ENCODE results near the gene ZBTB20. TPM values are rescaled to one million over a fixed set of nuclear protein-coding genes. Genes with fewer than 3 reads are reported as not detected.

The ZBTB20 gene
- total and polyA plus RNA-seq, 2 donors (not counting 1 experiment from before 2014, with no cell fraction given) = 4.0 to 22.5 TPM

GRCh38 chr3:114394551-114394950 lies 752.5 kb downstream of the ZBTB20 start:
- Histone ChIP-seq H3K4me3 (replicated peaks in 1 of 4; ENCODE audit: control extremely low read depth in 1 of 4, insufficient read depth in 1 of 4, low read depth in 3 of 4, low read length in 4 of 4) (no peak overlapping the region), H2AFZ (ENCODE audit: low read length) (no peak overlapping the region), H3K27me3 (ENCODE audit: control insufficient read depth, insufficient read depth, low read length) (no peaks in the 10 kb centered on the region), H3K9me3 (ENCODE audit: control insufficient read depth, insufficient read depth, low read depth, low read length) (no peaks in the 10 kb centered on the region), H3K4me2 (ENCODE audit: extremely low read depth, insufficient read depth, low read length) (no peak overlapping the region), H3K4me1 (ENCODE audit: control insufficient read depth, extremely low read depth, insufficient read depth, low read length) (no peaks in the 10 kb centered on the region), H3K79me2 (ENCODE audit: control insufficient read depth, insufficient read depth, low read length) (no peaks in the 10 kb centered on the region), H3K36me3 (ENCODE audit: control insufficient read depth, insufficient read depth, low read length) (no peaks in the 10 kb centered on the region), H3K9ac (ENCODE audit: insufficient read depth, low read length) (no peak overlapping the region), H3K27ac (ENCODE audit: insufficient read depth, low read length) (no peak overlapping the region), H4K20me1 (ENCODE audit: control insufficient read depth, extremely low read depth, insufficient read depth, low read length) (no peaks in the 10 kb centered on the region)
- DNase-seq (ENCODE audit: low read depth in 2 of 2) = no peak
- TF ChIP-seq CTCF (conservative IDR thresholded peaks at IDR 0.05 in 1 of 2, IDR thresholded peaks at IDR 0.05 in 1 of 2; ENCODE audit: low read depth in 1 of 2, low read length in 2 of 2) (no peak), EZH2 (IDR thresholded peaks at IDR 0.05; ENCODE audit: low read length, missing control alignments) (no peak)

DNA sequence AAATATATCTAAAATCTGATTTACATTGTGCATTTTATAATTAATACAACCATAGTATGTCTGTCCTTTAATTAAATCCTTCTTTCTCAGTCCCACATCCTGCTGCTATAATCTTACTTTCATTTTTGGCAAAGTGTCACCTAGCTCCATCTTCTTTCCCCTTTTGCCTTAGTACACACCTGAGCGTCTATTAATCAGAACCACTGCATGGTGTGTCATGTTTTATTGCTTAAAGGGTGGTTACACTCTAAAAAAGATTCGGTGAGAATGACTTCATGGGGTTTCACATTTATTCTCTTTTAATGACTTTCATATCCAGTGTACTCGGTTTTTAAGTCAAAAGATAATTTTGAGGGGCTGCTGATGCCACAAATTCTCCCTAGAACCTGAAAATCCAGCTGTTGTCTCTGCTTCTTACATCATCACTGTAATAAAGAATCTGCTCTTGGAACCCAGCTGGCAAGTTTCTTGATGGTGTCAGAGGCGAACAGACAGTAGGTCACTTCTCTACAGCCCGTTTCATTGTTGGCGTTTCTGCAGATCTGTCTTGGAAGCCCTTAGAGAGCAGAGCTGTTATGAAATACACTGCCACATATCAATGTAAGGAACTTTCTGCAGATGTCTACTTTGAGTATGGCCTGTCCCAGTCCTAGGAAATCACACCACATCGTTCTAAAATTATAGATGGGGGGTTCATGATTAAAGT lies 753.6 kb downstream of the ZBTB20 start:
- no peaks in the 10 kb centered on the region for H3K27me3 ChIP-seq (ENCODE audit: control insufficient read depth, insufficient read depth, low read length)
- no peak overlapping the region for H3K4me2 ChIP-seq (ENCODE audit: extremely low read depth, insufficient read depth, low read length)
- no peaks in the 10 kb centered on the region for H4K20me1 ChIP-seq (ENCODE audit: control insufficient read depth, extremely low read depth, insufficient read depth, low read length)
- DNase-seq (ENCODE audit: low read depth in 2 of 2) = no peak
- no peaks in the 10 kb centered on the region for H3K79me2 ChIP-seq (ENCODE audit: control insufficient read depth, insufficient read depth, low read length)
- no peaks in the 10 kb centered on the region for H3K4me1 ChIP-seq (ENCODE audit: control insufficient read depth, extremely low read depth, insufficient read depth, low read length)
- H3K36me3 ChIP-seq (ENCODE audit: control insufficient read depth, insufficient read depth, low read length) = no peaks in the 10 kb centered on the region
- no peak overlapping the region for H2AFZ ChIP-seq (ENCODE audit: low read length)
- H3K9me3 ChIP-seq (ENCODE audit: control insufficient read depth, insufficient read depth, low read depth, low read length) = no peaks in the 10 kb centered on the region
- no peak overlapping the region for H3K27ac ChIP-seq (ENCODE audit: insufficient read depth, low read length)
- TF ChIP-seq EZH2 (IDR thresholded peaks at IDR 0.05; ENCODE audit: low read length, missing control alignments) (no peak), CTCF (conservative IDR thresholded peaks at IDR 0.05 in 1 of 2, IDR thresholded peaks at IDR 0.05 in 1 of 2; ENCODE audit: low read depth in 1 of 2, low read length in 2 of 2) (no peak)
- no peak overlapping the region for H3K4me3 ChIP-seq (replicated peaks in 1 of 4; ENCODE audit: control extremely low read depth in 1 of 4, insufficient read depth in 1 of 4, low read depth in 3 of 4, low read length in 4 of 4)
- no peak overlapping the region for H3K9ac ChIP-seq (ENCODE audit: insufficient read depth, low read length)

DNA sequence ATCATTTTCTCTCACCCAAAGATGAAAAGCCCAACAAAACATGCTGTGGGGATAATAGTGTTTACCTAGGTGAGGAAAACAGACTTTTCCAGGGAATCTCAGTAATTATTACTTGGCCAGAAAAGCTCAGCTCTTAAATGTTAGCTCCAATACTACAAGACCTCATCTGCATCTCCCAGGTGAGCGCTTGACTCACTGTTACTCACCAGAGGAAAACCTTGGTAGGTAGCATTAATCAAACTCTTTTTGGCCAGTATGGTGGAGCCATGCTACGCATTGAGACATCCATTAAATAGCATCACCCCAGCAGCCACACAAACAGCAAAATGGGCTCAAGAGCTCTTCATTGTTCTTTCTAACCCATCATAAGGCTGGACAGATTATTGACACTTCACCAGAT lies 754.3 kb downstream of the ZBTB20 start:
- DNase-seq (ENCODE audit: low read depth in 2 of 2) = no peak
- Histone ChIP-seq H3K9me3 (ENCODE audit: control insufficient read depth, insufficient read depth, low read depth, low read length) (no peaks in the 10 kb centered on the region), H3K27ac (ENCODE audit: insufficient read depth, low read length) (no peak overlapping the region), H3K36me3 (ENCODE audit: control insufficient read depth, insufficient read depth, low read length) (no peaks in the 10 kb centered on the region), H3K9ac (ENCODE audit: insufficient read depth, low read length) (no peak overlapping the region), H3K4me3 (replicated peaks in 1 of 4; ENCODE audit: control extremely low read depth in 1 of 4, insufficient read depth in 1 of 4, low read depth in 3 of 4, low read length in 4 of 4) (no peak overlapping the region), H4K20me1 (ENCODE audit: control insufficient read depth, extremely low read depth, insufficient read depth, low read length) (no peaks in the 10 kb centered on the region), H2AFZ (ENCODE audit: low read length) (no peak overlapping the region), H3K27me3 (ENCODE audit: control insufficient read depth, insufficient read depth, low read length) (no peaks in the 10 kb centered on the region), H3K4me1 (ENCODE audit: control insufficient read depth, extremely low read depth, insufficient read depth, low read length) (no peaks in the 10 kb centered on the region), H3K79me2 (ENCODE audit: control insufficient read depth, insufficient read depth, low read length) (no peaks in the 10 kb centered on the region), H3K4me2 (ENCODE audit: extremely low read depth, insufficient read depth, low read length) (no peak overlapping the region)
- TF ChIP-seq EZH2 (IDR thresholded peaks at IDR 0.05; ENCODE audit: low read length, missing control alignments) (no peak), CTCF (conservative IDR thresholded peaks at IDR 0.05 in 1 of 2, IDR thresholded peaks at IDR 0.05 in 1 of 2; ENCODE audit: low read depth in 1 of 2, low read length in 2 of 2) (no peak)
